ENCODE data around the gene NANOS1. TPM values are rescaled to one million over a fixed set of nuclear protein-coding genes. Genes with fewer than 3 reads are reported as not detected.

The NANOS1 gene
- total RNA-seq, 1 donor = 6.0 TPM

DNA sequence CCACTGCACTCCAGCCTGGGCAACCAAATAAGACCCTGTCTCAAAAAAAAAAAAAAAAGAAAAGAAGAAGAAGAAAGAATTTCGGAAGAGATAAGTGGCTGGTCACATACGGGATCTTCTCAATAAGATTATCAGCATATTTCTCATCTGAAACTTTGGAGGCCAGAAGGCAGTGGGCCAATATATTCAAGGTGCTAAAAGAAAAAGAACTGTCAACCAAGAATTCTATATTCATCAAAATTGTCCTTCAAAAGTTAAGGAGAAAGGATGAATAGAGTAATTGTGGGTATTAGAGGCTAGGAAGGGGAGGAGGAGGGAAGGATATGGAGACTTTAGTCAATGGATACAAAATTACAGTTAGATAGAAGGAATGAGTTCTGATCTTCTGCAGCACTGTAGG lies 43.9 kb upstream of the NANOS1 start:
- no peak for TF ChIP-seq CTCF (IDR thresholded peaks at IDR 0.05; ENCODE audit: insufficient read depth, low read depth, low read length)
- H3K4me3 ChIP-seq (ENCODE audit: low read depth, low read length) = no peak overlapping the region
- DNase-seq (ENCODE audit: low read depth) = no peak

DNA sequence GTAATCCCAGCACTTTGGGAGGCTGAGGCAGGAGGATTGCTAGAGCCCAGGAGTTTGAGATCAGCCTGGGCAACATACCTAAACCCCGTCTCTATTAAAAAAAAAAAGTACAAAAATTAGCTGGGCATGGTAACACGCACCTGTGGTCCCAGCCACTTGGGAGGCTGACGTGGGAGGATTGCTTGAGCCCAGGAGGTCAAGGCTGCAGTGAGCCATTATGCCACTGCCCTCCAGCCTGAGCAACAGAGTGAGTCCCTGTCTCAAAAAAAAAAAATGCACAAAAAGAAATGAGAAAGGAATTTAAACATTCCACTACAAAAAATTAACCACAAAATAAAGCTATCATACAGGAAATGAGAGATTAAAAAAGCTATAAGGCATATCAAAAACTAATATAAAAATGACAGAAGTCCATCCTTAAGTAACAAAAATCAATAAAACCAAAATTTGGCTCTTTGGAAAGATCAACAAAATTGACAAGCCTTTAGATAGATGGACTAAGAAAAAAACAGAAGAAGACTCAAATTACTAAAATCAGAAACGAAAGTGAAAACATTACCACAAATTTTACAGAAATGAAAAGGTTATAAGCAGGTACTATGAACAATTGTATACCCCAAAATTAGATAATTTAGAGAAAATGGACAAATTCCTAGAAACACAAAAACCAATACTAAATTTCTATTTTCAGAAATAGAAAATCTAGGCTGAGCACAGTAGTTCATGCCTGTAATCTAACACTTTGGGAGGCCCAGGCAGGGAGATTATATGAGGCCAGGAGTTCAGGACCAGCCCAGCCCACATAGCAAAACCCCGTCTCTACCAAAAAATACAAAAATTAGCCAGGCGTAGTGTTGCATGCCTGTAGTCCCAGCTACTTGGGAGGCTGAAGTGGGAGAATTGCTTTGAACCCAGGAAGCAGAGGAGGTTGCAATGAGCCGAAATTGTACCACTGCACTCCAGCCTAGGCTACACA lies 42.4 kb upstream of the NANOS1 start:
- no peak for DNase-seq (ENCODE audit: low read depth)
- no peak for TF ChIP-seq CTCF (IDR thresholded peaks at IDR 0.05; ENCODE audit: insufficient read depth, low read depth, low read length)
- H3K4me3 ChIP-seq (ENCODE audit: low read depth, low read length) = no peak overlapping the region

DNA sequence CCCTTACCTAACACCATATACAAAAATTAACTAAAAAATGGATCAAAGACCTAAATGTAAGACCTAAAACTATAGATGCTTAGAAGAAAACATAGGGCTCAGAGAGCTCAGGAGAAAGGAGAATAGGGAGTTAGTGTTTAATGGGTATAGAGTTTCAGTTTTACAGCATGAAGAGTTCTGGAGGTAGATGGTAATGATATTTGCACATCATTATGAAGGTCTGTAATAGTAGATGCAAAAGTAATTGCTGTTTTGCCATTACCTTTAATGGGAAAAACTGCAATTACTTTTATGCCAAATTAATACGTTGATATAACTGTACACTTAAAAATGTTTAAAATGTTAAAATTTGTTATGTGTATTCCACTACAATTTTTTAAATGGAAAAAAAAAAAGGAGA lies 39.2 kb upstream of the NANOS1 start:
- no peak overlapping the region for H3K4me3 ChIP-seq (ENCODE audit: low read depth, low read length)
- no peak for DNase-seq (ENCODE audit: low read depth)
- no peak for TF ChIP-seq CTCF (IDR thresholded peaks at IDR 0.05; ENCODE audit: insufficient read depth, low read depth, low read length)

DNA sequence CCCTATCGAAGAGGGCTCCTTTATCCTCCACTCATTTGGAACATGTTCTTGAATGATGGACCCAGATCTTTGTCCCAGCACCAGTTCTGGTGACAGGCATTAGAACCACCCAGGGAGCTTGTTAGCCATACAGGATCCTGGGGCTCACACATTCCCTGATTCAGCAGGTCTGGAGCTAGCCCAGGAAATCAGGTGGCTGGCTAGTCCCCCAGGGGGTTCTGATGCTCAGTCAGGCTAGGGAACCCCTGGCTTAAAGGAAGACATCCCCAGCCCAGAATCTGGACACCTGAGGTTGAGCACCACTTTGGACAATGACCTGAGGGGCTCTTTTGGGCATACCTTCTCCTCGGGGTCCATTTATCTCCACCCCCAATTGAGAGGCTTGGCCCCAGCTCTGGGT lies 37.0 kb upstream of the NANOS1 start:
- TF ChIP-seq CTCF (IDR thresholded peaks at IDR 0.05; ENCODE audit: insufficient read depth, low read depth, low read length) = no peak
- no peak for DNase-seq (ENCODE audit: low read depth)
- H3K4me3 ChIP-seq (ENCODE audit: low read depth, low read length) = no peak overlapping the region

DNA sequence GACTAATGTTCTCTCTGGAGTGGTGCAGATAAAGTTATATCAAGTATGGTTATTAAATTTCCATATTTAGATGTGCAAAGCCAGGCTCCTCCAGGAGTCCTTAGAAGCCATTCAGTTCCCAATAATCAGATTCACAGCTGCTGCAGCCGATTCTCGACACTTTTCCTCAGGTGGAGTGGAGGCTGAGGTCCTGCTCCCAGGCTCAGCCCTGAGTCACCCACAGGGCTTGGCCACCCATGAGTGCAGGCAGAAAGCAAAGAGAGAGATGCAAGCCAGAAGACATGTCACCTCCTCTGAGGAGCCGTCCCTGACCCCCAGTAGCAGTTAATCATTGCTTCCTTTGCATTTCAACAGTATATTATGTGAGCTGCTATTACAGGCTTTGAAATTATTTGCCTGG lies 36.3 kb upstream of the NANOS1 start:
- no peak for TF ChIP-seq CTCF (IDR thresholded peaks at IDR 0.05; ENCODE audit: insufficient read depth, low read depth, low read length)
- H3K4me3 ChIP-seq (ENCODE audit: low read depth, low read length) = no peak overlapping the region
- DNase-seq (ENCODE audit: low read depth) = no peak

GRCh38 chr10:118994321-118994720 lies 35.2 kb upstream of the NANOS1 start:
- H3K4me3 ChIP-seq (ENCODE audit: low read depth, low read length) = no peak overlapping the region
- TF ChIP-seq CTCF (IDR thresholded peaks at IDR 0.05; ENCODE audit: insufficient read depth, low read depth, low read length) = no peak

More at GRCh38 chr10:118994321-118994720, 35.2 kb upstream of the NANOS1 start:
- DNase-seq (ENCODE audit: low read depth) = no peak
